Natural killer cell (primary cell): ENCODE data around the gene RPS27A. TPM values are rescaled to one million over a fixed set of nuclear protein-coding genes. Genes with fewer than 3 reads are reported as not detected.

Experiments used
- ATAC-seq, 3 donors: fragments of 150-1000 bp in 2 of 3; fragments of 200-7000 bp in 1 of 3; cut with Tn5 transposase; 1 replicate in 1 of 3; 2 replicates in 2 of 3; pipeline ENCODE4 v1.10.0; 2021; ENCODE audit warnings: mild to moderate bottlenecking in 2 of 3, moderate library complexity in 2 of 3
- DNase-seq, 2 donors: peaks; one replicate each; pipeline versions ENCODE4 v3.0.0 to v3.0.0-alpha.2; 2013 to 2021; ENCODE audit warnings: mixed read lengths in 1 of 2
- H3K27ac ChIP-seq: one replicate; pipeline ENCODE4 v1.5.1; 2013; ENCODE audit warnings: mild to moderate bottlenecking, low read length
- H3K27me3 ChIP-seq: one replicate; pipeline ENCODE4 v1.6.1; 2013; ENCODE audit warnings: low read length; ENCODE audit not compliant: control insufficient read depth, insufficient read depth
- H3K36me3 ChIP-seq: one replicate; pipeline ENCODE4 v1.6.1; 2013; ENCODE audit warnings: low read length; ENCODE audit not compliant: control insufficient read depth, insufficient read depth
- H3K4me1 ChIP-seq: one replicate; pipeline ENCODE4 v1.6.1; 2013; ENCODE audit warnings: low read length; ENCODE audit not compliant: control insufficient read depth, insufficient read depth
- H3K4me3 ChIP-seq: one replicate; pipeline ENCODE4 v1.5.1; 2013; ENCODE audit warnings: low read length
- H3K9me3 ChIP-seq: one replicate; pipeline ENCODE4 v1.6.1; 2013; ENCODE audit warnings: low read length; ENCODE audit not compliant: control insufficient read depth, insufficient read depth
- H3K27ac Mint-ChIP-seq, 2 donors: one replicate each; pipeline ENCODE4 v1.8.0; 2022; ENCODE audit warnings: mild to moderate bottlenecking in 2 of 2, mixed read lengths in 2 of 2, moderate library complexity in 1 of 2
- H3K27me3 Mint-ChIP-seq, 2 donors: one replicate each; pipeline ENCODE4 v1.8.0; 2022; ENCODE audit warnings: low read depth in 2 of 2, mixed read lengths in 2 of 2
- H3K36me3 Mint-ChIP-seq: one replicate; pipeline ENCODE4 v1.8.0; 2022; ENCODE audit warnings: mixed read lengths
- H3K4me1 Mint-ChIP-seq, 2 donors: one replicate each; pipeline ENCODE4 v1.8.0; 2022; ENCODE audit warnings: mixed read lengths in 2 of 2
- H3K4me3 Mint-ChIP-seq: one replicate; pipeline ENCODE4 v1.8.0; 2022; ENCODE audit warnings: mild to moderate bottlenecking, moderate library complexity, mixed read lengths
- H3K9me3 Mint-ChIP-seq, 2 donors: one replicate each; pipeline ENCODE4 v1.8.0; 2022; ENCODE audit warnings: mixed read lengths in 2 of 2
- CTCF ChIP-seq: fragments of 200-600 bp; IDR thresholded peaks from one replicate; pipeline ENCODE4 v1.8.0; 2022; ENCODE audit warnings: antibody characterized with exemption
- WGBS: methylation state at CpG from one replicate; pipeline ENCODE4 v1.1.7; 2013; ENCODE audit warnings: missing lambda C conversion rate; ENCODE audit not compliant: insufficient coverage; 5-methylcytosine and 5-hydroxymethylcytosine counted together
- intact Hi-C: fragments of 100-400 bp; cut with micrococcal nuclease; formaldehyde crosslinking; loops from one replicate; pipeline ENCODE4 v1.14.2; 2022
- total RNA-seq, 4 donors: library from RNA; stranded (reverse); fragments of 120-200 nt in 1 of 4; gene quantifications; one replicate each; pipeline versions ENCODE4 v1.2.3 to v1.2.4, GENCODE V29; 2013 to 2022

The RPS27A gene
- total RNA-seq, 3 donors from 2014 or later (not counting 1 experiment from before 2014, with no cell fraction given): 830 to 1,009 (median 939) TPM

- Histone ChIP-seq H3K9me3 (no peaks in the 10 kb centered on the region), H3K4me1 (no peaks in the 10 kb centered on the region), H3K27ac (no peak overlapping the region), H3K36me3 (no peaks in the 10 kb centered on the region), H3K27me3 (no peaks in the 10 kb centered on the region), H3K4me3 (no peak overlapping the region)
- no peak overlapping the region for H3K27ac Mint-ChIP-seq
- H3K27me3 Mint-ChIP-seq: no peaks in the 10 kb centered on the region
- TF ChIP-seq CTCF: no peak
- 100% methylated on average over 1 of the region's 1 CpG for WGBS
- no peaks in the 10 kb centered on the region for H3K4me1 Mint-ChIP-seq
- DNase-seq: no peak
- H3K9me3 Mint-ChIP-seq: peaks cover 2 to 5% of the 10 kb centered on the region in 2 donors
- no peak for ATAC-seq
- intact Hi-C loops: no loop called here
- H3K4me3 Mint-ChIP-seq: no peak overlapping the region
- peaks cover 55% of the 10 kb centered on the region for H3K36me3 Mint-ChIP-seq
Observed at GRCh38 chr2:55200416-55200815, 32.1 kb upstream of the RPS27A start.

- TF ChIP-seq CTCF: no peak
- H3K27ac ChIP-seq: no peak overlapping the region
- H3K4me3 Mint-ChIP-seq: no peak overlapping the region
- H3K27me3 ChIP-seq: no peaks in the 10 kb centered on the region
- peaks cover 38% of the 10 kb centered on the region for H3K36me3 Mint-ChIP-seq
- whole genome bisulfite sequencing: 100% methylated on average over 2 of the region's 3 CpGs
- H3K4me1 Mint-ChIP-seq: no peaks in the 10 kb centered on the region
- no peaks in the 10 kb centered on the region for H3K4me1 ChIP-seq
- H3K27me3 Mint-ChIP-seq: no peaks in the 10 kb centered on the region
- no peaks in the 10 kb centered on the region for H3K9me3 ChIP-seq
- DNase-seq (no peak), ATAC-seq (no peak)
- H3K36me3 ChIP-seq: no peaks in the 10 kb centered on the region
- H3K4me3 ChIP-seq: no peak overlapping the region
- intact Hi-C loops: no loop called here
- H3K9me3 Mint-ChIP-seq: peaks cover 1 to 4% of the 10 kb centered on the region in 2 donors
- H3K27ac Mint-ChIP-seq: no peak overlapping the region
Observed at GRCh38 chr2:55204536-55204935, 28.0 kb upstream of the RPS27A start.

GRCh38 chr2:55204950-55205349, 27.5 kb upstream of the RPS27A start:
- Mint-ChIP-seq H3K27ac (no peak overlapping the region), H3K27me3 (no peaks in the 10 kb centered on the region), H3K9me3 (peaks cover 0 to 2% of the 10 kb centered on the region in 2 donors), H3K4me3 (no peak overlapping the region), H3K36me3 (peaks cover 34% of the 10 kb centered on the region), H3K4me1 (no peaks in the 10 kb centered on the region)
- Histone ChIP-seq H3K27me3 (no peaks in the 10 kb centered on the region), H3K9me3 (no peaks in the 10 kb centered on the region), H3K4me1 (no peaks in the 10 kb centered on the region), H3K27ac (no peak overlapping the region), H3K36me3 (no peaks in the 10 kb centered on the region), H3K4me3 (no peak overlapping the region)
- intact Hi-C loops: no loop called here
- ATAC-seq: no peak
- no peak for TF ChIP-seq CTCF
- no CpG with 5 or more reads among the region's 2 CpGs for WGBS
- no peak for DNase-seq

GRCh38 chr2:55213822-55214221, 18.7 kb upstream of the RPS27A start:
- Mint-ChIP-seq H3K4me1 (no peaks in the 10 kb centered on the region), H3K4me3 (no peak overlapping the region), H3K9me3 (no peaks in the 10 kb centered on the region), H3K27ac (no peak overlapping the region), H3K27me3 (no peaks in the 10 kb centered on the region), H3K36me3 (no peaks in the 10 kb centered on the region)
- ATAC-seq: no peak
- Histone ChIP-seq H3K4me1 (no peaks in the 10 kb centered on the region), H3K27ac (no peak overlapping the region), H3K27me3 (no peaks in the 10 kb centered on the region), H3K4me3 (no peak overlapping the region), H3K36me3 (no peaks in the 10 kb centered on the region), H3K9me3 (no peaks in the 10 kb centered on the region)
- DNase-seq: no peak
- intact Hi-C loops: no loop called here
- no peak for TF ChIP-seq CTCF
